Astrocyte of the hippocampus (primary cell): ENCODE results near the gene CALML5.

Source experiments
- DNase-seq: peaks from one replicate; pipeline ENCODE4 v3.0.0; 2011; ENCODE audit warnings: low read depth, low spot score

Gene CALML5

GRCh38 chr10:5464546-5464945, 34.8 kb downstream of the CALML5 start:
- no peak for DNase-seq

- no peak for DNase-seq
Observed at GRCh38 chr10:5462841-5463293, 36.5 kb downstream of the CALML5 start.

GRCh38 chr10:5461914-5462840, 37.2 kb downstream of the CALML5 start:
- DNase-seq, result peak; percentile 54

GRCh38 chr10:5461203-5461588, 38.2 kb downstream of the CALML5 start:
- no peak for DNase-seq

- DNase-seq, result no peak
Observed at GRCh38 chr10:5460468-5461202, 38.7 kb downstream of the CALML5 start.

GRCh38 chr10:5458949-5459747, 40.2 kb downstream of the CALML5 start:
- no peak for DNase-seq

- no peak for DNase-seq
Observed at GRCh38 chr10:5458425-5458824, 40.9 kb downstream of the CALML5 start.

- DNase-seq, result no peak
Observed at GRCh38 chr10:5457741-5458140, 41.6 kb downstream of the CALML5 start.

GRCh38 chr10:5456563-5456962, 42.8 kb downstream of the CALML5 start:
- DNase-seq, result no peak

GRCh38 chr10:5453749-5454489, 45.5 kb downstream of the CALML5 start:
- DNase-seq, result no peak

- DNase-seq, result no peak
Observed at GRCh38 chr10:5450605-5451384, 48.6 kb downstream of the CALML5 start.

- peak; percentile 76 for DNase-seq
Observed at GRCh38 chr10:5449823-5450222, 49.5 kb downstream of the CALML5 start.

GRCh38 chr10:5449227-5449626, 50.1 kb downstream of the CALML5 start:
- DNase-seq, result no peak
